HL-60/S4 treated with phorbol 12-myristate 13-acetate at 8.2 ng/mL for 4 days and 3 days (cell line): Measurements from ENCODE around the gene MAST2.

Experiments used
- in situ Hi-C: fragments of 300-500 bp; cut with MboI; formaldehyde crosslinking; loops from 2 replicates; pipeline ENCODE4 v1.15.0; 2022; ENCODE audit warnings: low sequenced_read_pairs

MAST2 gene

GRCh38 chr1:45974541-45975269 lies 171.3 kb downstream of the MAST2 start:
- in situ Hi-C loops = no loop called here

- in situ Hi-C loops = no loop called here
These were observed 173.2 kb downstream of the MAST2 start for GRCh38 chr1:45976623-45977022.

GRCh38 chr1:45979074-45979777 lies 175.8 kb downstream of the MAST2 start:
- in situ Hi-C loops = no loop called here

- in situ Hi-C loops = no loop called here
These were observed 176.4 kb downstream of the MAST2 start for GRCh38 chr1:45979778-45980176.

DNA sequence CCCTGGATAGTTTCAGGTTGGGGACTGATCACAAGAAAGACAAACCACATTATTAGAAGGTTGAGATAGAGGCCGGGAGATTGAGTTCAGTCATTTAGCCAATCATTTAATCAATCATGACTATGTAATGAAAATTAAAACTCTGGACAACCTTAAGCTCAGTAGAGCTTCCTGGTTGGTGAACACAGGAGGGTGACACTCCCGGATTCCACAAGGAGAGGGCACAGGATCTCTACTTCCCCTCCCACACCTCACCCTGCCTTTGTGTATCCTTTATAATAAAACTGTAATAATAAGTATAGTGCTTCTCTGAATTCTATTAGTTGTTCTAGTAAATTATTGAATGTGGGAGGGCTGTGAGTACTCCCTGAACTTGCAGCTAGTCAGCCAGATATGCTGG lies 178.9 kb downstream of the MAST2 start:
- in situ Hi-C loops = no loop called here

DNA sequence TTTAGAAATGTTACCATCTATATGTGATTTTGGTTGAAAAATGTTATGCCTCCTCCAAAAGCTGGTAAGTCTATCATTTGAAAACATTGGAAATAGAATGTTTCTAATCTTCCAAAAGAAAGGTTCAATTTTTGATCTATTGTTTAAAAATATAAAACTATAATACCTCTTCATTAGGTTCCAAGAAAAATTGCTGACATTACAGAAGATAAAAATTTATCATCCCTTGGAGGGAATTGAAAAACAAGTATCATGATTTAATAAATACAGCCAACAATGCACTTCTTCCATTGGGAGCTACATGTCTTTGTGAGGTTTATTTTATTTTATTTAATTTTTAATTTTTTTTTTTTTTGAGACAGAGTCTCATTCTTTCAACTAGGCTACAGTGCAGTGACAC lies 180.6 kb downstream of the MAST2 start:
- in situ Hi-C loops = no loop called here

- in situ Hi-C loops = no loop called here
These were observed 183.8 kb downstream of the MAST2 start for GRCh38 chr1:45987204-45987603.

DNA sequence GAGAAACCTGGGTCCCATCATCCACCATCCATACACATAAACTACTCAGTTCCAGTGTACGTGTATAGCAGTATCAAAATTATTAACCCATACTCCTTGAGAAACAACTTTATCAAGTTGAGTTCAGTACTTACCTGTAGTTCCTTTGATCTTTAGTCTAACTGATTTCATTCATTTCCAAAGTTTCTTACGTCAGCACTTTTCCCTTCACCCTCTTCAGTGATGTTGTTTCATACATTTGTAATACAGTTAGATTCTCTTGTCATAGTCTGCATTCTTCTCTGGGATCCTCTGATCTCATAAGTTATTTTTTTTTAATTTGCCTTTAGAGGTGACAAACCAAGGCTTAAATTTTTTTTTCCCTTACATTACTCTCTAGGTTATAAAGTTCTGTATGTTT lies 185.8 kb downstream of the MAST2 start:
- in situ Hi-C loops = no loop called here

DNA sequence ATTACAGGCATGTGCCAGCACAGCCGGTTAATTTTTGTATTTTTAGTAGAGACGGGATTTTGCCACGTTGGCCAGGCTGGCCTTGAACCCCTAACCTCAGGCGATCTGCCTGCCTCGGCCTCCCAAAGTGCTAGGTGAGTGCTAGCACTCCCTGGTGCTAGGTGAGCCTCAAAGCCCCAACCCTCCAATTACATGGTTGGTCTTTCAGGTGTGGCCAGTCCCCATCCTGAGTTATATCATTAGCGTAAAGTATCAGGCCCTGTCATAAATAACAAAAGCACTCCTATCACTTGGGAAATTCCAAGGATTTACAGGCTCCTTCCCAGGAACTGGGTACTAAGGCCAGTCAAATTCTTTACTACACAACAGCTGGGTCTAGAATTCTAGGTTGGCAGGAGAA lies 191.0 kb downstream of the MAST2 start:
- in situ Hi-C loops = no loop called here

DNA sequence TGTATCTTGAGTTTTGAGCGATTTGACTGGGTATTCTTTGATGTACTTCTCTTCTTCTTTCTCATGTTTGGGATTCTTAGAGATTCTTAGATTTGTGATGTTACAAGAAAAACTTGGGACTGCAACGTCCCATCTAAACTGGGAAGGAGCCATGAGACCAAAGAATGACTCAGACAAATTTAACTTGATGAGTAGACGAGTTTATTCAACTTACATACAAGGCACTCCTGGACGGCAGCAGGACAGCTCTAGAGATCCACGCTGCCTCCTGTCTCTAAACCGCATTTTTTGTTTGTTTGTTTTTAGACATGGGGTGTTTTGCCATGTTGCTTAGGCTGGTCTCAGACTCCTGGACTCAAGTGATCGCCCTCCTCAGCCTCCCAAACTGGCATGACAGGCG lies 191.9 kb downstream of the MAST2 start:
- in situ Hi-C loops = no loop called here

GRCh38 chr1:45998020-45998617 lies 194.7 kb downstream of the MAST2 start:
- in situ Hi-C loops = no loop called here

DNA sequence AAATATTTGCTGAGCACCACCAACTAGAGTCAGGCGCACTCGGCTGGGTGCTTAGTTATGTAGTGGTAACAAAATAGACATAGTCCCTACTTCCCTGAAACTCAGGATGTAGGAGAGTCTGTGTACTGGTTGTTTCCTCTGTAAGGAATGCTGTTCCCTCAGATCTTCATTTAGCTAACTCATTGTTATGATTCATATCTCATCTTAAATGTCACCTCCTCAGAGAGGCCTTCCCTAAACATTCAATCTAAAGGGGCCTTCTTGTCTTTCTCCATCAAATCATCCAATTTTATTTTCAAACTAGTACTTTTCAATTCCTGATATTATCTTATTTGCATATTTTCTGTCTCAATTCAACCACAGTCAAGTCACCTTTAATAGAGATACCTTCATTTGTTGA lies 196.1 kb downstream of the MAST2 start:
- in situ Hi-C loops = no loop called here

DNA sequence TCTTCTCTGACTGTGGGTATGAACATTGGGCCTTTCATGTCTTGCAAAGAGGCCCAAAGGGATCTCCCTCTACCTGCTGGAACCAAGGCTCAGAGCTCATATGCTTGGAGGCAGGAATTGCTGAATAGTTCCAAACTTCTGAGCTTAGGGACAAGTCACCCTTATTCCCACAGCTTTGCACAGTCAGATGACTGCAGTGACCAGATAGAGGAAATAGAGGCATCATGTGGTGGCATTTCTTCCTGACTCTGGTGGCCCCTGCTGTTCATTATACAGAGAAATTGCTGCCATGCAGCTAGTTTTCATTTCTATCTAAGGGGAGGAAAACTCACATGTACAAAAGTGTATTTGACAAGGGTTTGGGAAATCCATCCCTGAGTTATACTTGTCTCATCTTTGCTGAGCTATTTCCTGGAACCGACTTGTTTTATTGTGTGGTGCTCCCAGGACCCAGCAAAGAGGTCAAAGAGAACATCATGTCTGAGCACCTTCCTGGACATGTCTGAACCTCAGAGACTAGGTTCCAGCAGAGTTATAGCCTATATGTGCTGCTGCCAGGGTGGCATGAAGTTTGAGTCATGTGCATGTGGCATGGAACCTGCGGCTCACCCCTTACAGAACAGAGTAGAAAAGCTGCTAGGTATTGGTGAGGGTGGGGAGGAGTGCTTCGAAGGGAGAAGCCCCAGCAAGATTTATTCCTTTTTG lies 197.8 kb downstream of the MAST2 start:
- in situ Hi-C loops = no loop called here

GRCh38 chr1:46002551-46003150 lies 199.2 kb downstream of the MAST2 start:
- in situ Hi-C loops = no loop called here

DNA sequence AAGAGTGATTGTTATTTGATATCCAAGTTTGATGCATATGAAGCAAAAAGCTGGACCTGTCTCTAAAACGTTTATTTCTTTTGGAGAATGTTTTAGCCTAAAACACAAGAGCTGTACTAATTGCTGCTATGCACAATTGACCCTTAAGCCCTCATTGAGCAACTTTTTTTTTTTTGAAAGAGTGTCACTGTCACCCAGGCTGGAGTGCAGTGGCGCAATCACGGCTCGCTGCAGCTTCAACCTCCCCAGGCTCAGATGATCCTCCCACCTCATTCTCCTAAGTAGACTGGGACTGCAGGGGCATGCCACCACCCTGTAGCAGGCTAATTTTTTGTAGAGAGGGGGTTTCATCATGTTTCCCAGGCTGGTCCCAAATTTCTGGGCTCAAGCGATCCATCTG lies 199.9 kb downstream of the MAST2 start:
- in situ Hi-C loops = no loop called here

DNA sequence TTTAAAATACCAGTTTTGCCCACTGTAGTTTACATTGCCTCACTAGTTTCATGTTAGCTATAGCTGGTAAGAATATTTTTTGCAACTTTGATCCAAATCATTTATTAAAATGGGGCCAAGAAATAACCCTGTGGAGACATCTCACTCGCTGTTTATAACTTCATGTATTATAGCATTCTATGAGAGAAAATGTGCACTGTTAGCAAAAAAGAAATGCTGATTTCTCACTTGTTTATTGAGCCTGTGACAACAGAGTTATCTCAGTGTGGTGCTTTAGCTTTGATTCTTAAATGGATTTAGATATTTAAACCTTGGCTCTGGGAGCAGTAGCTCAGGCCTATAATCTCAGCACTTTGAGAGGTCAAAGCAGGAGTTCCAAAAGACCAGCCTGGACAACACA lies 201.1 kb downstream of the MAST2 start:
- in situ Hi-C loops = no loop called here

DNA sequence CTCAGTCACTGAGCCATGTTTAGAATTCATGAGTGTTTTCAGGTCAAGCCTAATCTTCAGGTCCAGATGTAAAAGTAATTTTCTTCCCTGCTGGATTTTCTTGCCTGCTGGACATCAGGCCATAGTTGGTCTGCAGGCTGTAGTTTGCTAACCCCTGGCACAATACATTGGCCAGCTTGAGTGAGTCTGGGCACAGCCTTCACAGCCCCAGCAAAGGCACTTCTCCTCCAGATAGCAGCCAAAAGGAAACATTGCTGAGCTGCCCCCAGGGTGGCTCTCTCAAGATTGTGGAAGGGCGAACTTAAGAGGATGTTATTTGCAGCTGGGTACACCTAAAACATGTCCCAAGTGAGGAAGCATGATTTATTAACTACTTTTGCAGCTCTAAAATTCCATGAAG lies 202.2 kb downstream of the MAST2 start:
- in situ Hi-C loops = no loop called here

DNA sequence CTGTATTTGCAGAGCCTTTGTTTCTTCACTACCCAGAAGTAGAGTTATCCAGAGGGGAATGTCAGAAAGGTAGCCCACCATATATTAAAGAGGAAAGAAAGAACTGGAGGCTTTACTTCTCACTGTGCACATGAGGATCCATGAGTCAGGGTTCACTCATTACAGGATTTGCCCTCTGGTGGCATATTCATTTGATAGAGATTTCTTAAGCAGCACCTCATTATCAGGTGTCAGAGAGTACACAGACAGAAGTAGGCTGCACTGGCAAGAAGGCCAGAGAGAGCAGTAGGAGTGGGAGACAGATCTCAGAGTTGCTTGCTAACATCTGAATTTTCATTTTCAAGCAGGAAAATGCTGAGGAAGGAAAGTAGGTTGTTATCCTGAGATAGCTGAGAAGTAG lies 205.2 kb downstream of the MAST2 start:
- in situ Hi-C loops = no loop called here

GRCh38 chr1:46010611-46011010 lies 207.2 kb downstream of the MAST2 start:
- in situ Hi-C loops = no loop called here

DNA sequence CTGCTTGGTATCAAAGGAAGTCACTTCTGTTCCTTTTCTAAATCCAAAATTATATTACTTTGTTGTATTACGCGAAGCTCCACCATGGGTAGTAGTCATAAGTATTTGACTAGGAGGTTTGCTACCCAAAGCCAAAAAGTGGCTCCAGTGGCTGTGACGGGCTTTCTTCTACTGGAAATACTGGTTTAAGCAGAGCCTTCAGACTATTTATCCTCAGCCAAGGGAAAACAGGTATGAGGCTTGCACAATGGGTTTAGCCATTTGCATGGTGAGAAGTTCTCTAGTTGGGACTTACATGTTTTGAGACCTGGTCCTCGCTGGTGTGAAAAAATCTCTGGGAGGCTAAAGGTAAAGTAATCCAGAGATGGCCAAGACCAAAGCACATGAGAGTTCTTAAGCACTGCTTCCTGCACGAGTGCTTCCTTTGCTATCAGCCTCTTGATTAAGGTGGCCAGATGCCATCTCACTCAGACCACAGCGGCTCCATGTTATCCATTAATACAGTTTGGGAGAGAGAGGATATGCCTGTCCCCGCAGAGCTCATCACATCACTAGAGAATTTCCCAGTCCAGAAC lies 207.8 kb downstream of the MAST2 start:
- in situ Hi-C loops = no loop called here

DNA sequence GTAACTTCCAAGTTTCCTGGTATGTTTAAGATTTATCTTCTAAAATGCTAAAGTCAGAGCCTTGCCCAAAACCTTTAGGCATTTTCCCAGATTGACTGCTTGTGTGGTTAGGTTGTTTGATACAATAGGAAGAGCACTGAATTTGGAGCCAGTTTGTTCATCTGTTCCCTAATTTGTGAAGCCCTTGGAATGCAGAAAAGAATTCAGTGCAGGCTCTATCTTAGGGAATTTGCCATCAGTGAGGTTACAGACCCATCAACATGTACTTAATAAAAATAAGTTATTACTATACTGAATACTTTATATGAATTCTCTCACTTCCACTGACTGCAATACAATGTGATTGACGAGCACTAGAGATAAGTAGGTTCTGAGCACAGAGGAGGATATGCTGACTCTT lies 208.8 kb downstream of the MAST2 start:
- in situ Hi-C loops = no loop called here
